ENCODE results near the gene DSCAML1. TPM values are rescaled to one million over a fixed set of nuclear protein-coding genes. Genes with fewer than 3 reads are reported as not detected.

The DSCAML1 gene
- total and polyA plus RNA-seq, 9 of the 15 experiments (the other 6 are each of a cell fraction or from before 2014, with no cell fraction given) = not detected

DNA sequence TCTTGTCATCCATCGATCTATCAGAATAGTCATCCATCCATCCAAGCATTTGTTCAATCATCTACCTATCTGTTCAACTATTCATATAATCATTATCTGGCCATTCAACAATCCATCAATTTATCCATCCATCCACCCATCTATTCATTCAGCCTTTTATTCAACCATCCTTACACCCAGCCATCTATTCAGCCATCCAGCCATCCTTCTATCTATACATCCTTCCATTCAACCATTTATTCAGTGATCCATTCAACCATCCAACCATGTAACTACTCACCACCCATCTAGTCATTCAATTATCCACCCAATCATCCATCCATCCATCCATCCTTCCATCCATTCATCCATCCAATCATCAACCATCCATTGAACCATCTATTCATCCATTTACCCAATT is 362.5 kb downstream of the DSCAML1 start:
- in situ Hi-C loops (cut with MboI) (no loop called here), intact Hi-C loops (cut with micrococcal nuclease) (no loop called here)
- no TSS peak for BruUV-seq (replicated peaks)
- no peak for DNase-seq (ENCODE audit: extremely low read depth in 1 of 4, low spot score in 3 of 4)
- Histone ChIP-seq H3K79me2 (ENCODE audit: control insufficient read depth, insufficient read depth, low read length) (no peaks in the 10 kb centered on the region), H3K9me1 (ENCODE audit: control insufficient read depth, insufficient read depth, low read length) (no peaks in the 10 kb centered on the region), H3K4me3 (no peak overlapping the region), H2AFZ (ENCODE audit: low read depth, low read length) (no peak overlapping the region), H3K4me2 (ENCODE audit: insufficient read depth, low read length) (no peak overlapping the region), H3K27ac (ENCODE audit: extremely low read depth, low read depth, low read length) (no peak overlapping the region), H3K36me3 (ENCODE audit: control insufficient read depth, insufficient read depth, low read length) (no peaks in the 10 kb centered on the region), H4K20me1 (replicated peaks; ENCODE audit: control insufficient read depth, insufficient read depth, low read length) (no peaks in the 10 kb centered on the region; the same call in none of the 2 replicates), H3K9me3 (replicated peaks; ENCODE audit: control insufficient read depth, insufficient read depth, low read depth, low read length) (no peaks in the 10 kb centered on the region), H3K27me3 (ENCODE audit: control insufficient read depth in 2 of 2, insufficient read depth in 2 of 2, low read length in 2 of 2) (peaks cover 10 to 52% of the 10 kb centered on the region in 2 experiments; a peak in 4 of 5 replicates), H3K4me1 (replicated peaks in 1 of 2; ENCODE audit: control insufficient read depth in 2 of 2, insufficient read depth in 2 of 2, low read length in 2 of 2) (no peaks in the 10 kb centered on the region), H3K9ac (ENCODE audit: insufficient read depth in 1 of 2, low read depth in 2 of 2, low read length in 2 of 2) (no peak overlapping the region)
- no peak for ATAC-seq
- ChIA-PET POLR2A (no interaction called here), CTCF (ENCODE audit: low intra/inter-chr PET ratio) (no interaction called here)
- FAIRE-seq = no peak
- 0% methylated on average over 1 of the region's 1 CpG for WGBS (ENCODE audit: insufficient coverage, low coverage, missing lambda C conversion rate)
- TF ChIP-seq NFIX (CRISPR knock-in tag; IDR thresholded peaks at IDR 0.05; ENCODE audit: low read depth) = no peak
- no peak for TF ChIP-seq ARHGAP35 (IDR thresholded peaks at IDR 0.05; ENCODE audit: partially characterized antibody)
- no peak for TF ChIP-seq KDM1A (IDR thresholded peaks at IDR 0.05)
- TF ChIP-seq, protein P1, sequence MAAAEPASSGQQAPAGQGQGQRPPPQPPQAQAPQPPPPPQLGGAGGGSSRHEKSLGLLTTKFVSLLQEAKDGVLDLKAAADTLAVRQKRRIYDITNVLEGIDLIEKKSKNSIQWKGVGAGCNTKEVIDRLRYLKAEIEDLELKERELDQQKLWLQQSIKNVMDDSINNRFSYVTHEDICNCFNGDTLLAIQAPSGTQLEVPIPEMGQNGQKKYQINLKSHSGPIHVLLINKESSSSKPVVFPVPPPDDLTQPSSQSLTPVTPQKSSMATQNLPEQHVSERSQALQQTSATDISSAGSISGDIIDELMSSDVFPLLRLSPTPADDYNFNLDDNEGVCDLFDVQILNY (CRISPR knock-in tag; IDR thresholded peaks at IDR 0.05) = no peak
- TF ChIP-seq ILF3 (IDR thresholded peaks at IDR 0.05; ENCODE audit: borderline replicate concordance) = no peak
- TF ChIP-seq, protein P2, sequence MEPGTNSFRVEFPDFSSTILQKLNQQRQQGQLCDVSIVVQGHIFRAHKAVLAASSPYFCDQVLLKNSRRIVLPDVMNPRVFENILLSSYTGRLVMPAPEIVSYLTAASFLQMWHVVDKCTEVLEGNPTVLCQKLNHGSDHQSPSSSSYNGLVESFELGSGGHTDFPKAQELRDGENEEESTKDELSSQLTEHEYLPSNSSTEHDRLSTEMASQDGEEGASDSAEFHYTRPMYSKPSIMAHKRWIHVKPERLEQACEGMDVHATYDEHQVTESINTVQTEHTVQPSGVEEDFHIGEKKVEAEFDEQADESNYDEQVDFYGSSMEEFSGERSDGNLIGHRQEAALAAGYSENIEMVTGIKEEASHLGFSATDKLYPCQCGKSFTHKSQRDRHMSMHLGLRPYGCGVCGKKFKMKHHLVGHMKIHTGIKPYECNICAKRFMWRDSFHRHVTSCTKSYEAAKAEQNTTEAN (CRISPR knock-in tag; IDR thresholded peaks at IDR 0.05) = no peak

Data from K562 (cell line).